Suprapubic skin (tissue), 4 donors: ENCODE data around the gene HABP4. TPM values are rescaled to one million over a fixed set of nuclear protein-coding genes. Genes with fewer than 3 reads are reported as not detected.
A peak's percentile ranks its signal among the peaks of the same experiment; 100 is the strongest.

Experiments used
- DNase-seq, 2 donors: peaks; one replicate each; pipeline ENCODE4 v3.0.0-alpha.2; 2019; ENCODE audit warnings: low spot score in 2 of 2
- H3K27ac ChIP-seq: fragments of 200-600 bp; sonication (generic); one replicate; pipeline ENCODE4 v1.5.1; 2019
- H3K27me3 ChIP-seq: fragments of 200-600 bp; sonication (generic); one replicate; pipeline ENCODE4 v1.5.1; 2019
- H3K36me3 ChIP-seq: fragments of 200-600 bp; sonication (generic); one replicate; pipeline ENCODE4 v1.5.1; 2019
- H3K4me1 ChIP-seq: fragments of 200-600 bp; sonication (generic); one replicate; pipeline ENCODE4 v1.5.1; 2019
- H3K4me3 ChIP-seq: fragments of 200-600 bp; sonication (generic); one replicate; pipeline ENCODE4 v1.5.1; 2019; ENCODE audit warnings: mild to moderate bottlenecking
- H3K9me3 ChIP-seq: fragments of 200-600 bp; sonication (generic); one replicate; pipeline ENCODE4 v1.5.1; 2019
- CTCF ChIP-seq, 2 donors: fragments of 200-600 bp in 1 of 2; fragments of 450-650 bp in 1 of 2; sonication (generic) in 1 of 2; IDR thresholded peaks; one replicate each; pipeline ENCODE4 v1.5.1; 2016 to 2019; ENCODE audit warnings: antibody characterized with exemption in 2 of 2, mild to moderate bottlenecking in 1 of 2, moderate library complexity in 1 of 2
- EP300 ChIP-seq: sonication (generic); formaldehyde crosslinking; IDR thresholded peaks from one replicate; pipeline ENCODE4 v1.6.1; 2017; ENCODE audit warnings: antibody characterized with exemption
- POLR2A ChIP-seq, 2 donors: fragments of 450-650 bp; IDR thresholded peaks; one replicate each; pipeline ENCODE4 v1.6.1; 2017; ENCODE audit warnings: antibody characterized with exemption in 2 of 2, mild to moderate bottlenecking in 2 of 2, moderate library complexity in 2 of 2
- POLR2AphosphoS5 ChIP-seq, 3 donors: sonication (generic); formaldehyde crosslinking; IDR thresholded peaks; one replicate each; pipeline ENCODE4 v1.6.1; 2017; ENCODE audit warnings: antibody characterized with exemption in 3 of 3
- WGBS: methylation state at CpG from one replicate; pipeline ENCODE4 v1.1.5; 2018; 5-methylcytosine and 5-hydroxymethylcytosine counted together
- total RNA-seq, 4 donors: library from RNA; depleted of rRNA; stranded (reverse); fragments of >200 nt; gene quantifications; one replicate each; pipeline ENCODE4 v1.1.0, GENCODE V29; 2016

The HABP4 gene
- total RNA-seq, 4 donors from 2014 or later = 3.9 to 9.2 (median 7.1) TPM

- Histone ChIP-seq H3K9me3 (no peaks in the 10 kb centered on the region), H3K4me3 (no peak overlapping the region), H3K27me3 (no peaks in the 10 kb centered on the region), H3K27ac (no peak overlapping the region), H3K4me1 (peaks cover 19% of the 10 kb centered on the region), H3K36me3 (peaks cover 44% of the 10 kb centered on the region)
- TF ChIP-seq CTCF (IDR thresholded peaks at IDR 0.05) (no peak), EP300 (no peak), POLR2A (IDR thresholded peaks at IDR 0.05) (no peak), POLR2AphosphoS5 (IDR thresholded peaks at IDR 0.05) (no peak)
- WGBS = 93% methylated on average over 10 of the region's 10 CpGs
- DNase-seq = no peak
These were observed 40.6 kb downstream of the HABP4 start for GRCh38 chr9:96490534-96491078.

- WGBS = 83% methylated on average over 10 of the region's 10 CpGs
- Histone ChIP-seq H3K27me3 (no peaks in the 10 kb centered on the region), H3K27ac (no peak overlapping the region), H3K4me3 (no peak overlapping the region), H3K36me3 (peaks cover 39% of the 10 kb centered on the region), H3K9me3 (no peaks in the 10 kb centered on the region), H3K4me1 (peaks cover 13% of the 10 kb centered on the region)
- TF ChIP-seq POLR2AphosphoS5 (IDR thresholded peaks at IDR 0.05) (no peak), POLR2A (IDR thresholded peaks at IDR 0.05) (no peak), EP300 (no peak)
- no peak for DNase-seq
These were observed 41.3 kb downstream of the HABP4 start for GRCh38 chr9:96491079-96491879.

- peak overlapping the region; percentile 17 for H3K27ac ChIP-seq
- H3K9me3 ChIP-seq = no peaks in the 10 kb centered on the region
- H3K4me3 ChIP-seq = no peak overlapping the region
- DNase-seq = no peak
- peaks cover 39% of the 10 kb centered on the region for H3K36me3 ChIP-seq
- 75% methylated on average over 10 of the region's 17 CpGs for WGBS
- H3K4me1 ChIP-seq = peaks cover 7% of the 10 kb centered on the region
- TF ChIP-seq EP300 = no peak
- TF ChIP-seq POLR2AphosphoS5 (IDR thresholded peaks at IDR 0.05) = no peak
- no peak for TF ChIP-seq POLR2A (IDR thresholded peaks at IDR 0.05)
- TF ChIP-seq CTCF (IDR thresholded peaks at IDR 0.05) = no peak
- no peaks in the 10 kb centered on the region for H3K27me3 ChIP-seq
These were observed 42.0 kb downstream of the HABP4 start for GRCh38 chr9:96491880-96492525.

GRCh38 chr9:96492993-96493531 is 43.1 kb downstream of the HABP4 start:
- WGBS = 83% methylated on average over 12 of the region's 12 CpGs
- peaks cover 39% of the 10 kb centered on the region for H3K36me3 ChIP-seq
- no peak for DNase-seq
- no peak overlapping the region for H3K4me3 ChIP-seq
- H3K4me1 ChIP-seq = no peaks in the 10 kb centered on the region
- no peak overlapping the region for H3K27ac ChIP-seq
- no peaks in the 10 kb centered on the region for H3K9me3 ChIP-seq
- H3K27me3 ChIP-seq = no peaks in the 10 kb centered on the region
- no peak for TF ChIP-seq CTCF (IDR thresholded peaks at IDR 0.05)
- TF ChIP-seq POLR2A (IDR thresholded peaks at IDR 0.05) = no peak
- no peak for TF ChIP-seq EP300
- TF ChIP-seq POLR2AphosphoS5 (IDR thresholded peaks at IDR 0.05) = no peak

GRCh38 chr9:96493757-96494156 is 43.8 kb downstream of the HABP4 start:
- Histone ChIP-seq H3K36me3 (peaks cover 32% of the 10 kb centered on the region), H3K9me3 (no peaks in the 10 kb centered on the region), H3K4me1 (no peaks in the 10 kb centered on the region), H3K4me3 (no peak overlapping the region), H3K27me3 (no peaks in the 10 kb centered on the region), H3K27ac (peak overlapping the region; percentile 17)
- TF ChIP-seq POLR2A (IDR thresholded peaks at IDR 0.05) (no peak), POLR2AphosphoS5 (IDR thresholded peaks at IDR 0.05) (no peak), EP300 (no peak), CTCF (IDR thresholded peaks at IDR 0.05) (no peak)
- no peak for DNase-seq
- 74% methylated on average over 13 of the region's 13 CpGs for WGBS
